ENCODE results near the gene SHLD1. TPM values are rescaled to one million over a fixed set of nuclear protein-coding genes. Genes with fewer than 3 reads are reported as not detected.

Gene SHLD1
- total RNA-seq, 1 experiment from 2014 or later, result 2.4 TPM

- TF ChIP-seq, protein P1, sequence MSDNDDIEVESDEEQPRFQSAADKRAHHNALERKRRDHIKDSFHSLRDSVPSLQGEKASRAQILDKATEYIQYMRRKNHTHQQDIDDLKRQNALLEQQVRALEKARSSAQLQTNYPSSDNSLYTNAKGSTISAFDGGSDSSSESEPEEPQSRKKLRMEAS (IDR thresholded peaks at IDR 0.05), result no peak
- TF ChIP-seq ELF1 (IDR thresholded peaks at IDR 0.05; ENCODE audit: borderline replicate concordance, low read depth), result no peak
- TF ChIP-seq ZFX (IDR thresholded peaks at IDR 0.05), result no peak
Observed at GRCh38 chr20:5716953-5717352, 33.2 kb upstream of the SHLD1 start (continued).

- Histone ChIP-seq H3K27me3 (ENCODE audit: insufficient read depth, low read length) (no peaks in the 10 kb centered on the region), H3K9ac (ENCODE audit: low read length) (no peak overlapping the region), H3K27ac (ENCODE audit: low read depth, low read length) (no peak overlapping the region), H3K9me2 (ENCODE audit: insufficient read depth) (no peaks in the 10 kb centered on the region), H3K4me3 (replicated peaks in 1 of 2; ENCODE audit: low read depth in 1 of 2, low read length in 2 of 2) (no peak overlapping the region), H3K4me2 (ENCODE audit: low read length) (no peak overlapping the region), H4K20me1 (ENCODE audit: insufficient read depth) (no peaks in the 10 kb centered on the region), H3K36me3 (ENCODE audit: control insufficient read depth in 1 of 2, insufficient read depth in 2 of 2, low read length in 2 of 2) (no peaks in the 10 kb centered on the region), H3K79me2 (ENCODE audit: insufficient read depth, low read length) (no peaks in the 10 kb centered on the region), H2AFZ (ENCODE audit: low read depth, low read length, poor library complexity, severe bottlenecking) (no peak overlapping the region), H3K9me3 (ENCODE audit: control insufficient read depth in 1 of 2, insufficient read depth in 1 of 2, low read depth in 1 of 2, low read length in 2 of 2) (no peaks in the 10 kb centered on the region), H3K4me1 (ENCODE audit: control insufficient read depth in 1 of 2, insufficient read depth in 2 of 2, low read length in 2 of 2) (peaks cover 0 to 8% of the 10 kb centered on the region in 2 experiments; a peak in 1 of 4 replicates)
- CTCF ChIA-PET, result no interaction called here
- DNase-seq (ENCODE audit: low read depth, low spot score) (no peak), ATAC-seq (no peak)
- RAD21 ChIA-PET (ENCODE audit: low non-redundant PET in 1 of 2, low total read pairs in 2 of 2, uncharacterized antibody in 2 of 2, unreplicated experiment in 2 of 2), result no interaction called here
- TF ChIP-seq POLR2A (IDR thresholded peaks at IDR 0.05; ENCODE audit: borderline replicate concordance, extremely low read depth, insufficient read depth, insufficient read length) (no peak), EZH2 (IDR thresholded peaks at IDR 0.05) (no peak), REST (IDR thresholded peaks at IDR 0.05; ENCODE audit: low read depth) (no peak), SRF (IDR thresholded peaks at IDR 0.05; ENCODE audit: low read depth) (no peak), RAD21 (IDR thresholded peaks at IDR 0.05; ENCODE audit: low read depth) (no peak), JUND (IDR thresholded peaks at IDR 0.05) (no peak)
- TF ChIP-seq, protein P2, sequence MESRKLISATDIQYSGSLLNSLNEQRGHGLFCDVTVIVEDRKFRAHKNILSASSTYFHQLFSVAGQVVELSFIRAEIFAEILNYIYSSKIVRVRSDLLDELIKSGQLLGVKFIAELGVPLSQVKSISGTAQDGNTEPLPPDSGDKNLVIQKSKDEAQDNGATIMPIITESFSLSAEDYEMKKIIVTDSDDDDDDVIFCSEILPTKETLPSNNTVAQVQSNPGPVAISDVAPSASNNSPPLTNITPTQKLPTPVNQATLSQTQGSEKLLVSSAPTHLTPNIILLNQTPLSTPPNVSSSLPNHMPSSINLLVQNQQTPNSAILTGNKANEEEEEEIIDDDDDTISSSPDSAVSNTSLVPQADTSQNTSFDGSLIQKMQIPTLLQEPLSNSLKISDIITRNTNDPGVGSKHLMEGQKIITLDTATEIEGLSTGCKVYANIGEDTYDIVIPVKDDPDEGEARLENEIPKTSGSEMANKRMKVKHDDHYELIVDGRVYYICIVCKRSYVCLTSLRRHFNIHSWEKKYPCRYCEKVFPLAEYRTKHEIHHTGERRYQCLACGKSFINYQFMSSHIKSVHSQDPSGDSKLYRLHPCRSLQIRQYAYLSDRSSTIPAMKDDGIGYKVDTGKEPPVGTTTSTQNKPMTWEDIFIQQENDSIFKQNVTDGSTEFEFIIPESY (IDR thresholded peaks at IDR 0.05; ENCODE audit: extremely low read depth, insufficient replicate concordance, low read length), result no peak
- TF ChIP-seq, protein P3, sequence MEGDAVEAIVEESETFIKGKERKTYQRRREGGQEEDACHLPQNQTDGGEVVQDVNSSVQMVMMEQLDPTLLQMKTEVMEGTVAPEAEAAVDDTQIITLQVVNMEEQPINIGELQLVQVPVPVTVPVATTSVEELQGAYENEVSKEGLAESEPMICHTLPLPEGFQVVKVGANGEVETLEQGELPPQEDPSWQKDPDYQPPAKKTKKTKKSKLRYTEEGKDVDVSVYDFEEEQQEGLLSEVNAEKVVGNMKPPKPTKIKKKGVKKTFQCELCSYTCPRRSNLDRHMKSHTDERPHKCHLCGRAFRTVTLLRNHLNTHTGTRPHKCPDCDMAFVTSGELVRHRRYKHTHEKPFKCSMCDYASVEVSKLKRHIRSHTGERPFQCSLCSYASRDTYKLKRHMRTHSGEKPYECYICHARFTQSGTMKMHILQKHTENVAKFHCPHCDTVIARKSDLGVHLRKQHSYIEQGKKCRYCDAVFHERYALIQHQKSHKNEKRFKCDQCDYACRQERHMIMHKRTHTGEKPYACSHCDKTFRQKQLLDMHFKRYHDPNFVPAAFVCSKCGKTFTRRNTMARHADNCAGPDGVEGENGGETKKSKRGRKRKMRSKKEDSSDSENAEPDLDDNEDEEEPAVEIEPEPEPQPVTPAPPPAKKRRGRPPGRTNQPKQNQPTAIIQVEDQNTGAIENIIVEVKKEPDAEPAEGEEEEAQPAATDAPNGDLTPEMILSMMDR (IDR thresholded peaks at IDR 0.05 in 2 of 3, conservative IDR thresholded peaks at IDR 0.05 in 1 of 3; ENCODE audit: borderline replicate concordance in 1 of 3, insufficient read depth in 1 of 3, low read depth in 2 of 3, low read length in 2 of 3), result no peak
- TF ChIP-seq, protein P4, sequence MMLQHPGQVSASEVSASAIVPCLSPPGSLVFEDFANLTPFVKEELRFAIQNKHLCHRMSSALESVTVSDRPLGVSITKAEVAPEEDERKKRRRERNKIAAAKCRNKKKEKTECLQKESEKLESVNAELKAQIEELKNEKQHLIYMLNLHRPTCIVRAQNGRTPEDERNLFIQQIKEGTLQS (IDR thresholded peaks at IDR 0.05), result no peak
- no TSS peak for BruUV-seq (replicated peaks)
- intact Hi-C loops (cut with micrococcal nuclease), result no loop called here
- POLR2A ChIA-PET, result no interaction called here
Observed at GRCh38 chr20:5718896-5719595, 31.2 kb upstream of the SHLD1 start.

All from HCT116 (cell line).